HEK293 (cell line): ENCODE measurements around the gene AAK1.

Experiments
- CTCF ChIA-PET: fragments of 350-600 bp; formaldehyde crosslinking; extraction: SDS; loops from one replicate; lab custom pipeline; 2021; ENCODE audit warnings: antibody characterized with exemption; lab: Yijun Ruan, JAX
- POLR2A ChIA-PET: fragments of 300-600 bp; formaldehyde crosslinking; extraction: SDS; loops from one replicate; lab custom pipeline; 2020; ENCODE audit warnings: antibody characterized with exemption, inconsistent platforms; lab: Yijun Ruan, JAX
- H3K27ac ChIP-seq: fragments of 200-500 bp; sonication (Bioruptor generic); 2 replicates; pipeline ENCODE4 v1.5.1; 2014; ENCODE audit warnings: low read depth, low read length, control low read depth, inconsistent platforms; ENCODE audit errors: extremely low read depth
- H3K36me3 ChIP-seq, 2 experiments: fragments of 200-500 bp in 1 of 2; sonication (Bioruptor generic) in 1 of 2; 1 replicate in 1 of 2; 2 replicates in 1 of 2; pipeline ENCODE4 v1.5.1; 2014 to 2017; ENCODE audit warnings: inconsistent platforms in 2 of 2, low read length in 2 of 2; ENCODE audit not compliant: control insufficient read depth in 2 of 2, insufficient read depth in 1 of 2
- H3K4me1 ChIP-seq: fragments of 200-500 bp; sonication (Bioruptor generic); 2 replicates; pipeline ENCODE4 v1.5.1; 2014; ENCODE audit warnings: mild to moderate bottlenecking, low read length, inconsistent platforms; ENCODE audit not compliant: control insufficient read depth, insufficient read depth
- H3K4me3 ChIP-seq: 2 replicates; pipeline ENCODE4 v1.5.1; 2011; ENCODE audit warnings: low read depth, mild to moderate bottlenecking, control low read depth, low read length, moderate library complexity
- H3K9me3 ChIP-seq: fragments of 200-500 bp; sonication (Bioruptor generic); 2 replicates; pipeline ENCODE4 v1.5.1; 2014; ENCODE audit warnings: low read depth, low read length, inconsistent platforms; ENCODE audit not compliant: control insufficient read depth, insufficient read depth
- HOXD13 ChIP-seq: sonication (generic); formaldehyde crosslinking; IDR thresholded peaks from 2 replicates; pipeline ENCODE4 v1.8.0; 2022; ENCODE audit warnings: missing genetic modification reagents, borderline replicate concordance
- KLF9 ChIP-seq: fragments of 450-650 bp; formaldehyde crosslinking; IDR thresholded peaks from 2 replicates; pipeline ENCODE4 v1.5.1; 2016; ENCODE audit warnings: missing biosample characterization, missing genetic modification characterization, low read depth
- OSR2 ChIP-seq: fragments of 450-650 bp; formaldehyde crosslinking; IDR thresholded peaks from 2 replicates; pipeline ENCODE4 v1.5.1; 2016; ENCODE audit warnings: missing biosample characterization, missing genetic modification characterization
- ZBTB8A ChIP-seq: fragments of 450-650 bp; formaldehyde crosslinking; IDR thresholded peaks from 2 replicates; pipeline ENCODE4 v1.5.1; 2016; ENCODE audit warnings: missing biosample characterization, missing genetic modification characterization
- ZNF140 ChIP-seq: fragments of 450-650 bp; formaldehyde crosslinking; IDR thresholded peaks from 2 replicates; pipeline ENCODE4 v1.5.1; 2016; ENCODE audit warnings: missing biosample characterization, missing genetic modification characterization
- ZNF155 ChIP-seq: fragments of 450-650 bp; formaldehyde crosslinking; IDR thresholded peaks from 2 replicates; pipeline ENCODE4 v1.5.1; 2016; ENCODE audit warnings: missing biosample characterization, missing genetic modification characterization
- ZNF24 ChIP-seq: fragments of 450-650 bp; formaldehyde crosslinking; IDR thresholded peaks from 2 replicates; pipeline ENCODE4 v1.5.1; 2016; ENCODE audit warnings: missing biosample characterization, missing genetic modification characterization
- ZNF266 ChIP-seq: fragments of 450-650 bp; formaldehyde crosslinking; IDR thresholded peaks from 2 replicates; pipeline ENCODE4 v1.5.1; 2016; ENCODE audit warnings: missing biosample characterization, missing genetic modification characterization, low read depth
- ZNF394 ChIP-seq: fragments of 450-650 bp; formaldehyde crosslinking; IDR thresholded peaks from 2 replicates; pipeline ENCODE4 v1.5.1; 2016; ENCODE audit warnings: missing biosample characterization, missing genetic modification characterization, mild to moderate bottlenecking, moderate library complexity, borderline replicate concordance
- ZNF571 ChIP-seq: fragments of 450-650 bp; formaldehyde crosslinking; IDR thresholded peaks from 2 replicates; pipeline ENCODE4 v1.5.0; 2017; ENCODE audit warnings: missing biosample characterization, missing genetic modification characterization
- ZNF626 ChIP-seq: fragments of 450-650 bp; sonication (Bioruptor Pico); formaldehyde crosslinking; IDR thresholded peaks from 2 replicates; pipeline ENCODE4 v1.5.1; 2018; ENCODE audit warnings: missing biosample characterization, missing genetic modification characterization, inconsistent platforms
- ZNF660 ChIP-seq: fragments of 450-650 bp; IDR thresholded peaks from 2 replicates; pipeline ENCODE4 v1.5.1; 2018; ENCODE audit warnings: missing biosample characterization, mild to moderate bottlenecking, missing genetic modification characterization
- ZNF677 ChIP-seq: fragments of 450-650 bp; IDR thresholded peaks from 2 replicates; pipeline ENCODE4 v1.5.0; 2018; ENCODE audit warnings: missing biosample characterization, mild to moderate bottlenecking, missing genetic modification characterization, moderate library complexity
- ZNF76 ChIP-seq: fragments of 450-650 bp; formaldehyde crosslinking; IDR thresholded peaks from 2 replicates; pipeline ENCODE4; 2016; ENCODE audit warnings: low read depth, missing biosample characterization, missing genetic modification characterization, borderline replicate concordance
- TF ChIP-seq, protein P1 (sequence below): fragments of 450-650 bp; formaldehyde crosslinking; IDR thresholded peaks from 2 replicates; pipeline ENCODE4 v1.5.1; 2016; ENCODE audit warnings: missing biosample characterization, missing genetic modification characterization
- TF ChIP-seq, protein P2 (sequence below): fragments of 450-650 bp; formaldehyde crosslinking; conservative IDR thresholded peaks from 2 replicates; pipeline ENCODE4 v1.5.1; 2016; ENCODE audit warnings: low read depth, missing biosample characterization, missing genetic modification characterization
- TF ChIP-seq, protein P3 (sequence below): fragments of 450-650 bp; formaldehyde crosslinking; IDR thresholded peaks from 2 replicates; pipeline ENCODE4 v1.5.1; 2017; ENCODE audit warnings: missing biosample characterization, missing genetic modification characterization
- TF ChIP-seq, protein P4 (sequence below): IDR thresholded peaks from 2 replicates; pipeline ENCODE4 v1.6.1; 2011; ENCODE audit warnings: mild to moderate bottlenecking, low read depth, low read length, borderline replicate concordance
- TF ChIP-seq, protein P5 (sequence below): fragments of 450-650 bp; formaldehyde crosslinking; IDR thresholded peaks from 2 replicates; pipeline ENCODE4 v1.5.1; 2017; ENCODE audit warnings: missing biosample characterization, missing genetic modification characterization
- TF ChIP-seq, protein P6 (sequence below): fragments of 450-650 bp; formaldehyde crosslinking; IDR thresholded peaks from 2 replicates; pipeline ENCODE4 v1.5.1; 2016; ENCODE audit warnings: missing biosample characterization, missing genetic modification characterization

AAK1 gene

DNA sequence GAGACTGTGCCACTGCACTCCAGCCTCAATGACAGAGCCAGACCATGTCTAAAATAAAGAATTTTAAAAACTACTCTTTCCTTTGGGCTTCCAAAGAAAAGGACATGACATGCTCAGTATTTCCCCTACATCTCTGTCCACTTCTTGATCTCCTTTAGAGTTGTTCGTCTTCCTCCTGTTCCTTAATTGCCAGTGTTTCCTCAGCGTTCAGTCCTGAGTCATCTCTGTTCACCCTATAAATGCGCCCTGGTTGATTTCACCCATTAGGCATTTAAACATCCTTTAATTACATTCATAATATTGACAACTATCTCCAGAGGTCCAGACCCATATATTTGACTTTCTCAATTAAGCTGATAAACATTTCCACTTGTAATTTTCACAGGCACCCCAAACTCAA, 64.0 kb downstream of the AAK1 start:
- CTCF ChIA-PET = interaction anchor here (4.4 kb wide), 1 partner anchor 14 kb away, joined by 32 read pairs; no protein-coding TSS in a partner anchor
- H3K27ac ChIP-seq = no peak overlapping the region

More for the DNA sequence above, 64.0 kb downstream of the AAK1 start:
- H3K4me3 ChIP-seq = no peak overlapping the region
- H3K36me3 ChIP-seq = no peaks in the 10 kb centered on the region
- peaks cover 16% of the 10 kb centered on the region for H3K4me1 ChIP-seq
- POLR2A ChIA-PET = no interaction called here
- TF ChIP-seq ZNF24 (tag by site-specific recombination) (no peak), ZNF155 (no peak), KLF9 (tag by site-specific recombination) (no peak), ZNF660 (no peak), ZNF394 (no peak), ZNF76 (tag by site-specific recombination) (no peak), OSR2 (tag by site-specific recombination) (no peak), HOXD13 (no peak), ZNF677 (tag by site-specific recombination) (no peak), ZNF571 (tag by site-specific recombination) (no peak), ZNF266 (tag by site-specific recombination) (no peak), ZNF626 (tag by site-specific recombination) (no peak), ZBTB8A (tag by site-specific recombination) (no peak), ZNF140 (no peak)
- TF ChIP-seq, protein P1, sequence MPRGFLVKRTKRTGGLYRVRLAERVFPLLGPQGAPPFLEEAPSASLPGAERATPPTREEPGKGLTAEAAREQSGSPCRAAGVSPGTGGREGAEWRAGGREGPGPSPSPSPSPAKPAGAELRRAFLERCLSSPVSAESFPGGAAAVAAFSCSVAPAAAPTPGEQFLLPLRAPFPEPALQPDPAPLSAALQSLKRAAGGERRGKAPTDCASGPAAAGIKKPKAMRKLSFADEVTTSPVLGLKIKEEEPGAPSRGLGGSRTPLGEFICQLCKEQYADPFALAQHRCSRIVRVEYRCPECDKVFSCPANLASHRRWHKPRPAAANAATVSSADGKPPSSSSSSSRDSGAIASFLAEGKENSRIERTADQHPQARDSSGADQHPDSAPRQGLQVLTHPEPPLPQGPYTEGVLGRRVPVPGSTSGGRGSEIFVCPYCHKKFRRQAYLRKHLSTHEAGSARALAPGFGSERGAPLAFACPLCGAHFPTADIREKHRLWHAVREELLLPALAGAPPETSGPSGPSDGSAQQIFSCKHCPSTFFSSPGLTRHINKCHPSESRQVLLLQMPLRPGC (tag by site-specific recombination) = no peak
- TF ChIP-seq, protein P2, sequence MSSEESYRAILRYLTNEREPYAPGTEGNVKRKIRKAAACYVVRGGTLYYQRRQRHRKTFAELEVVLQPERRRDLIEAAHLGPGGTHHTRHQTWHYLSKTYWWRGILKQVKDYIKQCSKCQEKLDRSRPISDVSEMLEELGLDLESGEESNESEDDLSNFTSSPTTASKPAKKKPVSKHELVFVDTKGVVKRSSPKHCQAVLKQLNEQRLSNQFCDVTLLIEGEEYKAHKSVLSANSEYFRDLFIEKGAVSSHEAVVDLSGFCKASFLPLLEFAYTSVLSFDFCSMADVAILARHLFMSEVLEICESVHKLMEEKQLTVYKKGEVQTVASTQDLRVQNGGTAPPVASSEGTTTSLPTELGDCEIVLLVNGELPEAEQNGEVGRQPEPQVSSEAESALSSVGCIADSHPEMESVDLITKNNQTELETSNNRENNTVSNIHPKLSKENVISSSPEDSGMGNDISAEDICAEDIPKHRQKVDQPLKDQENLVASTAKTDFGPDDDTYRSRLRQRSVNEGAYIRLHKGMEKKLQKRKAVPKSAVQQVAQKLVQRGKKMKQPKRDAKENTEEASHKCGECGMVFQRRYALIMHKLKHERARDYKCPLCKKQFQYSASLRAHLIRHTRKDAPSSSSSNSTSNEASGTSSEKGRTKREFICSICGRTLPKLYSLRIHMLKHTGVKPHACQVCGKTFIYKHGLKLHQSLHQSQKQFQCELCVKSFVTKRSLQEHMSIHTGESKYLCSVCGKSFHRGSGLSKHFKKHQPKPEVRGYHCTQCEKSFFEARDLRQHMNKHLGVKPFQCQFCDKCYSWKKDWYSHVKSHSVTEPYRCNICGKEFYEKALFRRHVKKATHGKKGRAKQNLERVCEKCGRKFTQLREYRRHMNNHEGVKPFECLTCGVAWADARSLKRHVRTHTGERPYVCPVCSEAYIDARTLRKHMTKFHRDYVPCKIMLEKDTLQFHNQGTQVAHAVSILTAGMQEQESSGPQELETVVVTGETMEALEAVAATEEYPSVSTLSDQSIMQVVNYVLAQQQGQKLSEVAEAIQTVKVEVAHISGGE (tag by site-specific recombination) = no peak
- TF ChIP-seq, protein P3, sequence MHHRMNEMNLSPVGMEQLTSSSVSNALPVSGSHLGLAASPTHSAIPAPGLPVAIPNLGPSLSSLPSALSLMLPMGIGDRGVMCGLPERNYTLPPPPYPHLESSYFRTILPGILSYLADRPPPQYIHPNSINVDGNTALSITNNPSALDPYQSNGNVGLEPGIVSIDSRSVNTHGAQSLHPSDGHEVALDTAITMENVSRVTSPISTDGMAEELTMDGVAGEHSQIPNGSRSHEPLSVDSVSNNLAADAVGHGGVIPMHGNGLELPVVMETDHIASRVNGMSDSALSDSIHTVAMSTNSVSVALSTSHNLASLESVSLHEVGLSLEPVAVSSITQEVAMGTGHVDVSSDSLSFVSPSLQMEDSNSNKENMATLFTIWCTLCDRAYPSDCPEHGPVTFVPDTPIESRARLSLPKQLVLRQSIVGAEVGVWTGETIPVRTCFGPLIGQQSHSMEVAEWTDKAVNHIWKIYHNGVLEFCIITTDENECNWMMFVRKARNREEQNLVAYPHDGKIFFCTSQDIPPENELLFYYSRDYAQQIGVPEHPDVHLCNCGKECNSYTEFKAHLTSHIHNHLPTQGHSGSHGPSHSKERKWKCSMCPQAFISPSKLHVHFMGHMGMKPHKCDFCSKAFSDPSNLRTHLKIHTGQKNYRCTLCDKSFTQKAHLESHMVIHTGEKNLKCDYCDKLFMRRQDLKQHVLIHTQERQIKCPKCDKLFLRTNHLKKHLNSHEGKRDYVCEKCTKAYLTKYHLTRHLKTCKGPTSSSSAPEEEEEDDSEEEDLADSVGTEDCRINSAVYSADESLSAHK = no peak
- TF ChIP-seq, protein P4, sequence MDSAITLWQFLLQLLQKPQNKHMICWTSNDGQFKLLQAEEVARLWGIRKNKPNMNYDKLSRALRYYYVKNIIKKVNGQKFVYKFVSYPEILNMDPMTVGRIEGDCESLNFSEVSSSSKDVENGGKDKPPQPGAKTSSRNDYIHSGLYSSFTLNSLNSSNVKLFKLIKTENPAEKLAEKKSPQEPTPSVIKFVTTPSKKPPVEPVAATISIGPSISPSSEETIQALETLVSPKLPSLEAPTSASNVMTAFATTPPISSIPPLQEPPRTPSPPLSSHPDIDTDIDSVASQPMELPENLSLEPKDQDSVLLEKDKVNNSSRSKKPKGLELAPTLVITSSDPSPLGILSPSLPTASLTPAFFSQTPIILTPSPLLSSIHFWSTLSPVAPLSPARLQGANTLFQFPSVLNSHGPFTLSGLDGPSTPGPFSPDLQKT = no peak
- TF ChIP-seq, protein P5, sequence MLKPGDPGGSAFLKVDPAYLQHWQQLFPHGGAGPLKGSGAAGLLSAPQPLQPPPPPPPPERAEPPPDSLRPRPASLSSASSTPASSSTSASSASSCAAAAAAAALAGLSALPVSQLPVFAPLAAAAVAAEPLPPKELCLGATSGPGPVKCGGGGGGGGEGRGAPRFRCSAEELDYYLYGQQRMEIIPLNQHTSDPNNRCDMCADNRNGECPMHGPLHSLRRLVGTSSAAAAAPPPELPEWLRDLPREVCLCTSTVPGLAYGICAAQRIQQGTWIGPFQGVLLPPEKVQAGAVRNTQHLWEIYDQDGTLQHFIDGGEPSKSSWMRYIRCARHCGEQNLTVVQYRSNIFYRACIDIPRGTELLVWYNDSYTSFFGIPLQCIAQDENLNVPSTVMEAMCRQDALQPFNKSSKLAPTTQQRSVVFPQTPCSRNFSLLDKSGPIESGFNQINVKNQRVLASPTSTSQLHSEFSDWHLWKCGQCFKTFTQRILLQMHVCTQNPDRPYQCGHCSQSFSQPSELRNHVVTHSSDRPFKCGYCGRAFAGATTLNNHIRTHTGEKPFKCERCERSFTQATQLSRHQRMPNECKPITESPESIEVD (tag by site-specific recombination) = no peak
- TF ChIP-seq, protein P6, sequence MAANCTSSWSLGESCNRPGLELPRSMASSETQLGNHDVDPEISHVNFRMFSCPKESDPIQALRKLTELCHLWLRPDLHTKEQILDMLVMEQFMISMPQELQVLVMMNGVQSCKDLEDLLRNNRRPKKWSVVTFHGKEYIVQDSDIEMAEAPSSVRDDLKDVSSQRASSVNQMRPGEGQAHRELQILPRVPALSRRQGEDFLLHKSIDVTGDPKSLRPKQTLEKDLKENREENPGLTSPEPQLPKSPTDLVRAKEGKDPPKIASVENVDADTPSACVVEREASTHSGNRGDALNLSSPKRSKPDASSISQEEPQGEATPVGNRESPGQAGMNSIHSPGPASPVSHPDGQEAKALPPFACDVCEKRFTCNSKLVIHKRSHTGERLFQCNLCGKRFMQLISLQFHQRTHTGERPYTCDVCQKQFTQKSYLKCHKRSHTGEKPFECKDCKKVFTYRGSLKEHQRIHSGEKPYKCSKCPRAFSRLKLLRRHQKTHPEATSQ (tag by site-specific recombination) = no peak
- TF ChIP-seq, all 188 proteins: peak for 0
- no peaks in the 10 kb centered on the region for H3K9me3 ChIP-seq
